Motor neuron (in vitro differentiated cells): ENCODE data around the gene RAB1B. TPM values are rescaled to one million over a fixed set of nuclear protein-coding genes. Genes with fewer than 3 reads are reported as not detected.

Source experiments
- ATAC-seq, 8 experiments: fragments of 200-7000 bp; cut with Tn5 transposase; replicated peaks in 6 of 8; 2 replicates each; pipeline ENCODE4 v1.8.0; 2021; ENCODE audit warnings: mild to moderate bottlenecking in 8 of 8, moderate library complexity in 8 of 8
- H3K27ac ChIP-seq, 2 donors: fragments of 250-450 bp; sonication (Bioruptor Pico); 2 replicates each; pipeline ENCODE4 v1.9.0; 2021; ENCODE audit warnings: antibody characterized with exemption in 2 of 2, mild to moderate bottlenecking in 2 of 2, moderate library complexity in 1 of 2
- H3K4me1 ChIP-seq, 2 donors: fragments of 250-450 bp; sonication (Bioruptor Pico); replicated peaks in 1 of 2; 2 replicates each; pipeline ENCODE4 v1.6.1; 2021; ENCODE audit warnings: antibody characterized with exemption in 2 of 2, mild to moderate bottlenecking in 2 of 2, moderate library complexity in 1 of 2
- H3K4me3 ChIP-seq, 5 donors: fragments of 250-450 bp; sonication (Bioruptor Pico); 2 replicates each; pipeline ENCODE4 v1.9.0; 2021; ENCODE audit warnings: antibody characterized with exemption in 5 of 5, mild to moderate bottlenecking in 5 of 5, moderate library complexity in 4 of 5
- WGBS, 10 experiments: fragments of 450-650 bp; shearing (Covaris generic); methylation state at CpG; one replicate each; pipeline ENCODE4 v1.0.0; 2022; 5-methylcytosine and 5-hydroxymethylcytosine counted together
- in situ Hi-C, 9 experiments: fragments of 400-800 bp; cut with MboI; loops; one replicate each; pipeline ENCODE4 v1.15.0; 2021; ENCODE audit warnings: low sequenced_read_pairs in 9 of 9, low pct_unique_long_range_greater_than_20kb in 2 of 9; ENCODE audit not compliant: unreplicated experiment in 9 of 9
- total RNA-seq, 8 experiments: library from RNA; unstranded; fragments of 300-600 nt; gene quantifications; 2 replicates each; pipeline versions ENCODE4 v1.2.3 to v1.2.4, GENCODE V29; 2022

RAB1B gene
- total RNA-seq, 8 experiments from 2014 or later: 43.1 to 114 (median 88.0) TPM

GRCh38 chr11:66311470-66311964 lies 43.1 kb downstream of the RAB1B start:
- no peak for ATAC-seq
- in situ Hi-C loops: no loop called here

GRCh38 chr11:66311965-66312548 lies 43.6 kb downstream of the RAB1B start:
- WGBS, 10 experiments: 0 to 5% (median 0%) methylated on average over 1 to 8 of the region's 44 CpGs; no CpG with 5 or more reads in 3 of the 10 experiments
- in situ Hi-C loops: no loop called here

More at GRCh38 chr11:66311470-66311964, 43.1 kb downstream of the RAB1B start:
- H3K4me1 ChIP-seq: peaks cover 10 to 15% of the 10 kb centered on the region in 2 donors
- WGBS, 10 experiments: 4 to 80% (median 17%) methylated on average over 4 to 9 of the region's 26 CpGs; no CpG with 5 or more reads in 5 of the 10 experiments
- peak overlapping the region; percentile 40 to 81 for H3K27ac ChIP-seq
- peak overlapping the region; percentile 25 to 41 (median 39) for H3K4me3 ChIP-seq

GRCh38 chr11:66312549-66313320 lies 44.3 kb downstream of the RAB1B start:
- in situ Hi-C loops: no loop called here
- peaks cover 22 to 28% of the 10 kb centered on the region in 2 donors for H3K4me1 ChIP-seq
- WGBS, 10 experiments: 0 to 6% methylated on average over 1 to 3 of the region's 52 CpGs; no CpG with 5 or more reads in 8 of the 10 experiments
- H3K27ac ChIP-seq: peak overlapping the region; percentile 79 to 92
- peak overlapping the region; percentile 32 to 41 (median 39) for H3K4me3 ChIP-seq
- ATAC-seq: peak; percentile 62 to 85 (median 80)

More at GRCh38 chr11:66311965-66312548, 43.6 kb downstream of the RAB1B start:
- Histone ChIP-seq H3K27ac (peak overlapping the region; percentile 40 to 81), H3K4me3 (peak overlapping the region; percentile 25 to 41 (median 39)), H3K4me1 (peaks cover 15 to 21% of the 10 kb centered on the region in 2 donors)
- peak; percentile 34 to 72 (median 68) for ATAC-seq

GRCh38 chr11:66313321-66314185 lies 45.1 kb downstream of the RAB1B start:
- peak in 3 of 8 experiments; percentile 0 to 8 (median 6) for ATAC-seq
- peaks cover 30 to 36% of the 10 kb centered on the region in 2 donors for H3K4me1 ChIP-seq
- 30 to 86% (median 39%) methylated on average over 1 to 4 of the region's 38 CpGs; no CpG with 5 or more reads in 7 of the 10 experiments for WGBS, 10 experiments
- H3K27ac ChIP-seq: peak overlapping the region; percentile 79 to 92
- peak overlapping the region; percentile 25 to 39 (median 32) for H3K4me3 ChIP-seq
- in situ Hi-C loops: no loop called here

GRCh38 chr11:66314186-66314501 lies 45.7 kb downstream of the RAB1B start:
- WGBS, 10 experiments: 0 to 100% (median 60%) methylated on average over 1 of the region's 1 CpG; no CpG with 5 or more reads in 5 of the 10 experiments
- Histone ChIP-seq H3K27ac (no peak overlapping the region), H3K4me1 (peaks cover 32 to 38% of the 10 kb centered on the region in 2 donors), H3K4me3 (no peak overlapping the region)
- in situ Hi-C loops: no loop called here
- ATAC-seq: no peak

GRCh38 chr11:66314561-66315497 lies 46.4 kb downstream of the RAB1B start:
- in situ Hi-C loops: no loop called here
- Histone ChIP-seq H3K4me3 (no peak overlapping the region), H3K4me1 (peaks cover 32 to 38% of the 10 kb centered on the region in 2 donors), H3K27ac (no peak overlapping the region)
- 13 to 100% (median 75%) methylated on average over 1 to 7 of the region's 17 CpGs; no CpG with 5 or more reads in 6 of the 10 experiments for WGBS, 10 experiments
- ATAC-seq: no peak

GRCh38 chr11:66315498-66315885 lies 47.1 kb downstream of the RAB1B start:
- H3K4me1 ChIP-seq: peaks cover 32 to 38% of the 10 kb centered on the region in 2 donors
- ATAC-seq: no peak
- H3K4me3 ChIP-seq: no peak overlapping the region
- in situ Hi-C loops: no loop called here
- 0 to 100% (median 6%) methylated on average over 1 to 4 of the region's 14 CpGs; no CpG with 5 or more reads in 7 of the 10 experiments for WGBS, 10 experiments
- no peak overlapping the region for H3K27ac ChIP-seq

GRCh38 chr11:66315921-66316811 lies 47.7 kb downstream of the RAB1B start:
- peak overlapping the region in 1 of 2 donors; percentile 18 for H3K27ac ChIP-seq

GRCh38 chr11:66316849-66317251 lies 48.4 kb downstream of the RAB1B start, which contains the start of gene CD248:
Gene CD248, minus strand, starts transcription at chr11:66317044. Its CDS starts 17 bp downstream, at chr11:66317027.
- WGBS, 10 experiments: no CpG with 5 or more reads among the region's 29 CpGs
- H3K4me3 ChIP-seq: no peak within 1 kb of the TSS
- ATAC-seq: peak in 7 of 8 experiments; percentile 2 to 17 (median 5)
- in situ Hi-C loops: no loop called here
- peak within 1 kb of the TSS; percentile 73 to 78 for H3K27ac ChIP-seq
- peaks cover 32 to 38% of the 10 kb centered on the region in 2 donors for H3K4me1 ChIP-seq

More at GRCh38 chr11:66315921-66316811, 47.7 kb downstream of the RAB1B start:
- H3K4me1 ChIP-seq: peaks cover 32 to 38% of the 10 kb centered on the region in 2 donors
- in situ Hi-C loops: no loop called here
- no peak overlapping the region for H3K4me3 ChIP-seq
- ATAC-seq: no peak
- WGBS, 10 experiments: 0 to 100% (median 84%) methylated on average over 1 to 16 of the region's 52 CpGs; no CpG with 5 or more reads in 3 of the 10 experiments

- peak in 6 of 8 experiments; percentile 0 to 6 (median 2) for ATAC-seq
- no peak overlapping the region for H3K4me3 ChIP-seq
- in situ Hi-C loops: no loop called here
- H3K27ac ChIP-seq: peak overlapping the region; percentile 73 to 78
- H3K4me1 ChIP-seq: peaks cover 32 to 38% of the 10 kb centered on the region in 2 donors
- no CpG with 5 or more reads among the region's 14 CpGs for WGBS, 10 experiments
These were observed 48.9 kb downstream of the RAB1B start for GRCh38 chr11:66317322-66317722.
